Activated T-cell treated with anti-CD3 and anti-CD28 coated beads, Interleukin-2, amount 50 U/mL, for 24 hours (primary cell): ENCODE data around the gene ZFAND6.
"Not testable (repeated sequence)": the region's sequence is repeated elsewhere in the genome, so short reads cannot be mapped to it uniquely, and the experiment has no call there.

Experiments used
- DNase-seq: peaks from one replicate; pipeline ENCODE4 v3.0.0-alpha.2; 2020
- H3K27ac Mint-ChIP-seq: 2 replicates; pipeline ENCODE4 v1.8.0; 2020; ENCODE audit warnings: mild to moderate bottlenecking, mixed read lengths
- H3K27me3 Mint-ChIP-seq: 2 replicates; pipeline ENCODE4 v1.8.0; 2020; ENCODE audit warnings: mixed read lengths
- H3K36me3 Mint-ChIP-seq: 2 replicates; pipeline ENCODE4 v1.8.0; 2020; ENCODE audit warnings: low read depth, mixed read lengths
- H3K4me1 Mint-ChIP-seq: 2 replicates; pipeline ENCODE4 v1.8.0; 2020; ENCODE audit warnings: low read depth, mixed read lengths
- H3K4me3 Mint-ChIP-seq: 2 replicates; pipeline ENCODE4 v1.8.0; 2020; ENCODE audit warnings: mild to moderate bottlenecking, moderate library complexity, mixed read lengths
- H3K9me3 Mint-ChIP-seq: 2 replicates; pipeline ENCODE4 v1.8.0; 2020; ENCODE audit warnings: mixed read lengths

Gene ZFAND6

DNA sequence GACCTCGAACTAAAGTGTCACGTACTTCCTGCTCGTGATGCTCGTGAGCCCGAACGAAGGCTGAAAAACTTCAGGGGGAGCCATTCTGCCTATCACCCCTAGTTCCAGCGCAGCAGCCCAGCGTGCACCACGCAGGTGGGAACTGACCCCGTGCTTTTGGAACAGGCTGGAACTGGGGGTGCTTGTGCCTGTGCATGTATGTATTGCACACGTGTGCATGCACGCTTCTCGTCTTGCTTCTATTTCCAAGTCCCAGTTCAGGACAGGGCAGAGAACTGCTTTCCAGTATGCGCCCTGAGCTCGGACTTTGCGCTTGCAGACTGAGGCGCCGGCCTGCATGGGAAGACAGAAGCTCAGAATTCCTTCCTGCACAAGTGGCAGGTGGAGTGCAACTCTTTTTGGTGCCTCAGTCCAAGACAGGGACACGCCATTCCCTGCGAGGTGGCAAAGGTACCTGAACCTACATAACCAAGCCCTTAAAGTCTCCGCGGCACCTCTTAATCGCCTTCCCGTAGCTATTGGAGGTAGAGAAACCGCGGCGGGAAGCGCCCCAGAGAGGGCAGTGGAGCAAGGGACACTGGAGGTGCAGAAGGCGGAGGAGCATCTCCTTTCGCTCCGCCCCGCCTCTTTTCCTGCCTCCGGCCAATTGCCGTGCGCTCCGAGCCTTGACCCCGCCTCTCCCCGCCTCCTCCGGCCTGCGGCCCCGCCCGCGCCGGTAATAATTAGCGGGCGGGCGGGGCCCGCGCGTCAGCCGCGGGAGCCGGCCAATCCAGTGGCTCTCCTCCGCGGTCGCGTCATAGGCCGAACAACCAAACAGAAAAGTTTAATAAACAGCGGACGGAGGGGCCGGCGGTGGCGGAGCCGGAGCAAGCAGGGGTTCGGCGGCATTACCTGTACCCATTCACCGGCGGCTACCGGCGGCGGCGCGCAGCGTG, at the start of gene ZFAND6:
ZFAND6 (plus strand) TSS at position 826 of the 935 bp plus-strand sequence. CDS start 60,669 bp downstream, outside the sequence.
- H3K4me3 Mint-ChIP-seq = peak within 1 kb of the TSS; percentile 88
- H3K9me3 Mint-ChIP-seq = no peaks in the 10 kb centered on the region
- peak; percentile 98 for DNase-seq
- H3K27ac Mint-ChIP-seq = peak within 1 kb of the TSS; percentile 93
- H3K36me3 Mint-ChIP-seq = peaks cover 6% of the 10 kb centered on the region
- no peaks in the 10 kb centered on the region for H3K27me3 Mint-ChIP-seq
- H3K4me1 Mint-ChIP-seq = peaks cover 44% of the 10 kb centered on the region

- no peak overlapping the region for H3K4me3 Mint-ChIP-seq
- no peak for DNase-seq
- H3K27me3 Mint-ChIP-seq = no peaks in the 10 kb centered on the region
- H3K4me1 Mint-ChIP-seq = peaks cover 19% of the 10 kb centered on the region
- H3K36me3 Mint-ChIP-seq = no peaks in the 10 kb centered on the region
- no peak overlapping the region for H3K27ac Mint-ChIP-seq
- no peaks in the 10 kb centered on the region for H3K9me3 Mint-ChIP-seq
Measured at GRCh38 chr15:80010131-80010673, 49.3 kb upstream of the ZFAND6 start.

DNA sequence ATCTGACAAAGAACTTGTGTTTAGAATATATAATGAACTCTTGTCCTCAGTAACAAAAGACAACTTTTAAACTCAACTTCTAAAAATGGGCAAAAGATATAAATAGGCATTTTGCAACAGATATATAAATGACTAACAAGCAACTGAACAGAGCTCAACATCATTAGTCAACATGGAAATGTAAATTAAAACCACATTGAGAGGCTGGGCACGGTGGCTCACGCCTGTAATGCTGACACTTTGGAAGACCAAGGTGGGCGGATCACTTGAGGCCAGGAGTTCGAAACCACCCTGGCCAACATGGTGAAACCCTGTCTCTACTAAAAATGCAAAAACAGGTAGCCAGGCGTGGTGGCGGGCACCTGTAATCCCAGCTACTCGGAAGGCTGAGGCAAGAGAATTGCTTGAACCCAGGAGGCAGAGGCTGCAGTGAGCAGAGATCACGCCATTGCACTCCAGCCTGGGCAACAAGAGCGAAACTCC, 48.4 kb upstream of the ZFAND6 start:
- Mint-ChIP-seq H3K4me1 (peaks cover 19% of the 10 kb centered on the region), H3K27ac (peak overlapping the region; percentile 61)
- DNase-seq, H3K27me3 Mint-ChIP-seq, H3K36me3 Mint-ChIP-seq, H3K4me3 Mint-ChIP-seq, H3K9me3 Mint-ChIP-seq: not testable (repeated sequence)

DNA sequence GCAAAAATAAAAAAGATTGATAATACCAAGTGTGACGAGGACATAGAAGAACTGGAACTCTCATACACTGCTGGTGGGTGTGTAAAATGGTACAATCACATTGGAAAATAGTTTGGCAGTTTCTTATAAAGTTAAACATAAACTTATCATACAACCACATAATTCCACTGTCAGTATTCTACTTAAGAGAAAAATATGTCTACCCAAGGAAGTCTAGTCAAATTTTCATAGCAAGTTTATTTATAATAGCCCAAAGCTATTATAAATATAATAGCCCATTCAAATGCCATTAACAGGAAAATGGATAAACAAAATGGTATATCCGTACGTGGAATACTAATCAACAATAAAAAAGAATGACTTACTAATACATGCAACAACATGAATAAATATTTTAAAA, 47.9 kb upstream of the ZFAND6 start:
- H3K9me3 Mint-ChIP-seq = no peaks in the 10 kb centered on the region
- DNase-seq = no peak
- no peak overlapping the region for H3K27ac Mint-ChIP-seq
- H3K27me3 Mint-ChIP-seq = no peaks in the 10 kb centered on the region
- peaks cover 19% of the 10 kb centered on the region for H3K4me1 Mint-ChIP-seq
- no peaks in the 10 kb centered on the region for H3K36me3 Mint-ChIP-seq
- H3K4me3 Mint-ChIP-seq = no peak overlapping the region

- no peaks in the 10 kb centered on the region for H3K27me3 Mint-ChIP-seq
- H3K4me3 Mint-ChIP-seq = no peak overlapping the region
- no peak overlapping the region for H3K27ac Mint-ChIP-seq
- H3K4me1 Mint-ChIP-seq = peaks cover 19% of the 10 kb centered on the region
- no peak for DNase-seq
- no peaks in the 10 kb centered on the region for H3K9me3 Mint-ChIP-seq
- no peaks in the 10 kb centered on the region for H3K36me3 Mint-ChIP-seq
Measured at GRCh38 chr15:80012060-80012726, 47.3 kb upstream of the ZFAND6 start.

GRCh38 chr15:80014186-80014585, 45.3 kb upstream of the ZFAND6 start:
- H3K9me3 Mint-ChIP-seq, H3K27me3 Mint-ChIP-seq, DNase-seq, H3K36me3 Mint-ChIP-seq, H3K27ac Mint-ChIP-seq, H3K4me3 Mint-ChIP-seq: not testable (repeated sequence)
- peaks cover 17% of the 10 kb centered on the region for H3K4me1 Mint-ChIP-seq

GRCh38 chr15:80015156-80015555, 44.3 kb upstream of the ZFAND6 start:
- Mint-ChIP-seq H3K36me3 (no peaks in the 10 kb centered on the region), H3K27ac (no peak overlapping the region), H3K4me3 (no peak overlapping the region), H3K27me3 (no peaks in the 10 kb centered on the region), H3K9me3 (no peaks in the 10 kb centered on the region), H3K4me1 (peaks cover 16% of the 10 kb centered on the region)
- DNase-seq = no peak

- not testable (repeated sequence) for H3K9me3 Mint-ChIP-seq, DNase-seq, H3K4me3 Mint-ChIP-seq, H3K27ac Mint-ChIP-seq, H3K27me3 Mint-ChIP-seq, H3K36me3 Mint-ChIP-seq
- H3K4me1 Mint-ChIP-seq = peaks cover 12% of the 10 kb centered on the region
Measured at GRCh38 chr15:80016506-80016905, 43.0 kb upstream of the ZFAND6 start.

GRCh38 chr15:80017139-80017538, 42.3 kb upstream of the ZFAND6 start:
- not testable (repeated sequence) for H3K9me3 Mint-ChIP-seq, H3K36me3 Mint-ChIP-seq, H3K4me3 Mint-ChIP-seq, H3K27ac Mint-ChIP-seq, H3K27me3 Mint-ChIP-seq, DNase-seq
- H3K4me1 Mint-ChIP-seq = peaks cover 15% of the 10 kb centered on the region

GRCh38 chr15:80019168-80019745, 40.2 kb upstream of the ZFAND6 start:
- Mint-ChIP-seq H3K9me3 (no peaks in the 10 kb centered on the region), H3K4me1 (peaks cover 19% of the 10 kb centered on the region), H3K27me3 (peaks cover 8% of the 10 kb centered on the region), H3K4me3 (no peak overlapping the region), H3K27ac (no peak overlapping the region), H3K36me3 (no peaks in the 10 kb centered on the region)
- no peak for DNase-seq

- not testable (repeated sequence) for H3K4me3 Mint-ChIP-seq, H3K27ac Mint-ChIP-seq, H3K9me3 Mint-ChIP-seq, DNase-seq, H3K27me3 Mint-ChIP-seq, H3K36me3 Mint-ChIP-seq
- peaks cover 19% of the 10 kb centered on the region for H3K4me1 Mint-ChIP-seq
Measured at GRCh38 chr15:80020149-80020548, 39.3 kb upstream of the ZFAND6 start.

- no peak for DNase-seq
- peaks cover 8% of the 10 kb centered on the region for H3K27me3 Mint-ChIP-seq
- H3K27ac Mint-ChIP-seq = peak overlapping the region; percentile 53
- no peaks in the 10 kb centered on the region for H3K36me3 Mint-ChIP-seq
- no peaks in the 10 kb centered on the region for H3K9me3 Mint-ChIP-seq
- H3K4me1 Mint-ChIP-seq = peaks cover 19% of the 10 kb centered on the region
- no peak overlapping the region for H3K4me3 Mint-ChIP-seq
Measured at GRCh38 chr15:80020731-80021130, 38.7 kb upstream of the ZFAND6 start.

DNA sequence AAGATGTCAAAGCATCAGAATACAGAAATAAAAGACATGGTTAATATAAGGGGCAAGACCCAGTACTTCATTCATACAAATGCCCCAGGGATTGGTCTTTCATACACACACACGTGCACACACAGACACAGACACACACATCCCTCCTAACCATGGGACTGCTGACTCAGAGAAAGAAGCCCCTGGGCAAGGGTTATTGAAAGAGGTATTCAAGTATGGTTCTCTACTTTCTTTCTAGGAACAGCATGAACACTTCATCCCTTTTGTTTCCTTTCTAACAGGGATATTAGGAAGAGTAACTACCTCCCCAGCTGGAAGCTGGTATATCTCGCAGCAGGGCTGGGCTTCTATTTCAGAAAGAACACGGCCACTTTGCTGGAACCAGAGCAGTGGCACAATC, 33.2 kb upstream of the ZFAND6 start:
- H3K9me3 Mint-ChIP-seq = no peaks in the 10 kb centered on the region
- H3K4me3 Mint-ChIP-seq = no peak overlapping the region
- no peak for DNase-seq
- peaks cover 4% of the 10 kb centered on the region for H3K27me3 Mint-ChIP-seq
- peaks cover 22% of the 10 kb centered on the region for H3K4me1 Mint-ChIP-seq
- H3K36me3 Mint-ChIP-seq = no peaks in the 10 kb centered on the region
- peak overlapping the region; percentile 39 for H3K27ac Mint-ChIP-seq

DNA sequence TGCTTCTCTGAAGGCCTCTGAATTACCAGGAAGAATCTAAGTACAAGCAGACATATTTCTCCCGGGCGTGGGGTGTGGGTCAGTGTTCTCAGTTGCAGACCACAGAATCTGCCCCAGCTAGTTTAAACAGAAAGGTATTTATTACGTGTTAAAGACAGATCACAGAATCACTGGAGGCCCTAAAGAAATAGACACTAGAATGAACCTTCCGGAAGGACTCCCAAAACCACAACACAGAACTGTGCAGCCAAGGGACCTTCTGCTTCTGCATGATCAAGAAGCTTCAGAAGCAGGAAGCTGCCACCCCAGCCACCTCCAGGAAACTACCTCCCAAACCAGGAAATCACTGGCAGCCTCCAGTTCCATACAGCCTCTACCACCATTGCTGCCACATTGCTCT, 32.7 kb upstream of the ZFAND6 start:
- DNase-seq = no peak
- Mint-ChIP-seq H3K9me3 (no peaks in the 10 kb centered on the region), H3K4me3 (no peak overlapping the region), H3K36me3 (no peaks in the 10 kb centered on the region), H3K27me3 (peaks cover 4% of the 10 kb centered on the region), H3K27ac (peak overlapping the region; percentile 39), H3K4me1 (peaks cover 22% of the 10 kb centered on the region)
